GM12878 (cell line): Measurements from ENCODE around the gene MFSD6. TPM values are rescaled to one million over a fixed set of nuclear protein-coding genes. Genes with fewer than 3 reads are reported as not detected.

Experiments
- ATAC-seq: fragments of 200-7000 bp; cut with Tn5 transposase; 3 replicates; pipeline ENCODE4 v1.9.1; 2020; ENCODE audit warnings: mild to moderate bottlenecking, moderate library complexity
- BruUV-seq: library from RNA; stranded (reverse); fragments of 400-500 nt; replicated peaks from 2 replicates; lab custom pipeline; 2021; lab: Mats Ljungman, UMichigan
- CTCF ChIA-PET: fragments of 300-600 bp; sonication (Branson Sonifier 250); formaldehyde crosslinking; extraction: SDS; loops from one replicate; lab custom pipeline; 2021; ENCODE audit warnings: inconsistent platforms; lab: Yijun Ruan, JAX
- POLR2A ChIA-PET: fragments of 350-600 bp; formaldehyde crosslinking; extraction: SDS; loops from one replicate; lab custom pipeline; 2021; ENCODE audit warnings: inconsistent platforms; lab: Charles Lee
- RAD21 ChIA-PET: fragments of 300-600 bp; sonication (Branson Sonifier 250); formaldehyde crosslinking; loops from one replicate; lab custom pipeline; 2023; ENCODE audit warnings: antibody characterized with exemption; ENCODE audit not compliant: unreplicated experiment; lab: Charles Lee
- SMC1A ChIA-PET: fragments of 300-600 bp; sonication (Branson Sonifier 250); formaldehyde crosslinking; loops from one replicate; lab custom pipeline; 2023; ENCODE audit not compliant: unreplicated experiment, uncharacterized antibody; lab: Charles Lee
- DNase-seq: peaks from one replicate; pipeline ENCODE4 v3.0.0-alpha.2; 2011; ENCODE audit warnings: low read depth, low spot score
- FAIRE-seq: peaks from 3 replicates; lab custom pipeline; 2011; peaks lifted over from hg19 to GRCh38; lab: Jason Lieb, UNC
- H2AFZ ChIP-seq: 2 replicates; pipeline ENCODE4 v1.6.0; 2011; ENCODE audit warnings: low read depth, low read length, control low read depth; ENCODE audit not compliant: control insufficient read depth
- H3K27ac ChIP-seq: 2 replicates; pipeline ENCODE4 v1.5.1; 2011; ENCODE audit warnings: control low read depth; ENCODE audit not compliant: control insufficient read depth, insufficient read depth
- H3K27me3 ChIP-seq, 2 experiments: replicated peaks in 1 of 2; 2 replicates each; pipeline versions ENCODE4 v1.6.0 to v1.6.1; 2011; ENCODE audit warnings: low read length in 1 of 2; ENCODE audit not compliant: control insufficient read depth in 2 of 2, insufficient read depth in 2 of 2
- H3K36me3 ChIP-seq, 2 experiments: 2 replicates each; pipeline ENCODE4 v1.5.1; 2011; ENCODE audit warnings: low read length in 1 of 2; ENCODE audit not compliant: control insufficient read depth in 2 of 2, insufficient read depth in 2 of 2
- H3K4me1 ChIP-seq: 2 replicates; pipeline ENCODE4 v1.6.1; 2011; ENCODE audit warnings: mild to moderate bottlenecking, low read length, moderate library complexity, mixed read lengths; ENCODE audit not compliant: control insufficient read depth, insufficient read depth
- H3K4me2 ChIP-seq: 2 replicates; pipeline ENCODE4 v1.6.0; 2011; ENCODE audit warnings: control low read depth; ENCODE audit not compliant: control insufficient read depth, insufficient read depth
- H3K4me3 ChIP-seq: fragments of 200-600 bp; sonication (generic); 2 replicates; pipeline ENCODE4 v1.5.1; 2016
- H3K79me2 ChIP-seq: 2 replicates; pipeline ENCODE4 v1.6.0; 2011; ENCODE audit warnings: low read length; ENCODE audit not compliant: control insufficient read depth, insufficient read depth
- H3K9ac ChIP-seq: 2 replicates; pipeline ENCODE4 v1.8.0; 2011; ENCODE audit warnings: low read length, control low read depth, mixed read lengths; ENCODE audit not compliant: control insufficient read depth, insufficient read depth
- H3K9me3 ChIP-seq: replicated peaks from 3 replicates; pipeline ENCODE4 v1.5.1; 2011; ENCODE audit warnings: mild to moderate bottlenecking, low read length; ENCODE audit not compliant: control insufficient read depth, insufficient read depth
- H4K20me1 ChIP-seq: 2 replicates; pipeline ENCODE4 v1.6.0; 2011; ENCODE audit not compliant: control insufficient read depth, insufficient read depth
- BMI1 ChIP-seq: fragments of 450-650 bp; IDR thresholded peaks from 2 replicates; pipeline ENCODE4 v1.6.1; 2016; ENCODE audit warnings: mild to moderate bottlenecking, moderate library complexity, borderline replicate concordance
- BRCA1 ChIP-seq: IDR thresholded peaks from 2 replicates; pipeline ENCODE4 v1.6.1; 2011; ENCODE audit warnings: low read depth, low read length, improper control_type of control experiment
- HCFC1 ChIP-seq: fragments of 150-350 bp; IDR thresholded peaks from 2 replicates; pipeline ENCODE4 v1.6.1; 2014; ENCODE audit warnings: low read length
- NFIC ChIP-seq: IDR thresholded peaks from 2 replicates; pipeline ENCODE4 v1.6.1; 2012; ENCODE audit warnings: low read depth, mild to moderate bottlenecking, inconsistent platforms, low read length, moderate library complexity
- NR2F1 ChIP-seq: fragments of 450-650 bp; conservative IDR thresholded peaks from 2 replicates; pipeline ENCODE4 v1.6.1; 2017; ENCODE audit warnings: mild to moderate bottlenecking
- PAX8 ChIP-seq: fragments of 450-650 bp; IDR thresholded peaks from 2 replicates; pipeline ENCODE4 v1.6.1; 2017; ENCODE audit warnings: mild to moderate bottlenecking, moderate library complexity
- SMC3 ChIP-seq: IDR thresholded peaks from 2 replicates; pipeline ENCODE4 v1.6.1; 2011; ENCODE audit warnings: low read length, improper control_type of control experiment, borderline replicate concordance
- WGBS: methylation state at CpG from one replicate; pipeline ENCODE4 v1.1.6; 2016; ENCODE audit warnings: low lambda C conversion rate; ENCODE audit not compliant: insufficient replicate concordance, insufficient coverage; ENCODE audit errors: missing lambda C conversion rate; 5-methylcytosine and 5-hydroxymethylcytosine counted together
- in situ Hi-C: fragments of 300-500 bp; cut with MboI; formaldehyde crosslinking; loops from 9 replicates; pipeline ENCODE4 v1.14.3; 2018; ENCODE audit warnings: mixed read lengths
- intact Hi-C: fragments of 100-400 bp; cut with micrococcal nuclease; formaldehyde crosslinking; loops from one replicate; pipeline ENCODE4 v1.14.2; 2022; ENCODE audit not compliant: unreplicated experiment
- polyA plus RNA-seq, 11 experiments: library from polyadenylated mRNA; depleted of rRNA in 4 of 11; unstranded in 6 of 11; stranded (reverse) in 5 of 11; fragments of >200 nt; fragmentation: Nextera tagmentation in 4 of 11; fragmentation: Illumina TruSeq in 1 of 11; extraction: Ambion mirVana in 4 of 11; extraction: Trizol in 1 of 11; gene quantifications; 1 replicate in 1 of 11; 2 replicates in 10 of 11; pipeline versions ENCODE4 v1.2.1 to v1.2.3, GENCODE V29; 2011 to 2016; ENCODE audit warnings: inconsistent platforms in 2 of 11, missing spikeins in 2 of 11, low read depth in 1 of 11
- total RNA-seq, 4 experiments: library from RNA; depleted of rRNA in 3 of 4; stranded (reverse); fragments of >200 nt in 3 of 4; fragmentation: Illumina TruSeq in 1 of 4; extraction: Trizol in 1 of 4; gene quantifications; 2 replicates each; pipeline versions ENCODE4 v1.2.1 to v1.2.3, GENCODE V29; 2013 to 2021
- TF ChIP-seq, protein P1 (sequence below): fragments of 450-650 bp; IDR thresholded peaks from 2 replicates; pipeline ENCODE4 v1.6.1; 2017; ENCODE audit warnings: mild to moderate bottlenecking, moderate library complexity
- TF ChIP-seq, protein P2 (sequence below): IDR thresholded peaks from 2 replicates; pipeline ENCODE4 v1.6.1; 2011; ENCODE audit warnings: mild to moderate bottlenecking, low read depth, low read length, moderate library complexity; ENCODE audit not compliant: insufficient replicate concordance
- TF ChIP-seq, protein P3 (sequence below): fragments of 450-650 bp; IDR thresholded peaks from 2 replicates; pipeline ENCODE4 v1.6.1; 2017; ENCODE audit warnings: mild to moderate bottlenecking
- TF ChIP-seq, protein P4 (sequence below): IDR thresholded peaks from 2 replicates; pipeline ENCODE4 v1.6.1; 2011; ENCODE audit warnings: borderline replicate concordance, low read depth, mild to moderate bottlenecking, moderate library complexity, low read length; ENCODE audit not compliant: insufficient read depth, poor library complexity, severe bottlenecking

MFSD6 gene
- total and polyA plus RNA-seq, 10 of the 15 experiments (the other 5 are each of a cell fraction or from before 2014, with no cell fraction given): 6.7 to 42.6 (median 24.2) TPM

DNA sequence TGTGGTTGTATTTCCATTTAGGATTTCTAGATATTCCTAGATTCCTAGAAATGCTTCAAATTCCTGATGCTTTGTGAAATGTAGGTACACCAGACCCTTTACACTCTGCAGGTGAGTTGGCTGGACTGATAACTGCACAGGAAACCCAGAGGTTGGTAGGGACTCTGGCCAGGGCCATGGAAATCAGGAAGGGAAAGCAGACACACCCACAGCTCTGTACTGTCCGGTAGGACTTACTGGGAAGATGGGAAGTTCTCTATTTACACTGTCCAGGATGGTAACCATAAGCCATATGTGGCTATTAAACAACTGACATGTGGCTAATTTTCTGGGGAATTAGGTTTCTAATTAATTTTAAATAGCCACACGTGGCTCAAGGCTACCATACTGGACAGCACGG lies 94.9 kb downstream of the MFSD6 start:
- DNase-seq: no peak
- intact Hi-C loops: no loop called here
- H2AFZ ChIP-seq: no peak overlapping the region
- in situ Hi-C loops: loop anchor here (10.0 kb wide), 1 partner anchor 418 kb away; no protein-coding TSS in a partner anchor
- ChIA-PET SMC1A (interaction anchor here (1.4 to 2.0 kb wide), 4 partner anchors 15 to 176 kb away, joined by 3 to 7 read pairs (median 6); no protein-coding TSS in a partner anchor), RAD21 (no interaction called here), CTCF (interaction anchor here (1.6 to 1.7 kb wide), 2 partner anchors 12 to 14 kb away, joined by 3 to 4 read pairs; no protein-coding TSS in a partner anchor), POLR2A (no interaction called here)
- H3K4me3 ChIP-seq: no peak overlapping the region
- H3K9me3 ChIP-seq: no peaks in the 10 kb centered on the region
- no peak for FAIRE-seq
- H3K9ac ChIP-seq: no peak overlapping the region
- no peaks in the 10 kb centered on the region for H3K27me3 ChIP-seq
- no peaks in the 10 kb centered on the region for H4K20me1 ChIP-seq
- H3K27ac ChIP-seq: no peak overlapping the region
- no peaks in the 10 kb centered on the region for H3K79me2 ChIP-seq
- 96% methylated on average over 3 of the region's 3 CpGs for WGBS
- BruUV-seq: no TSS peak
- peaks cover 2 to 15% of the 10 kb centered on the region in 2 experiments for H3K36me3 ChIP-seq
- TF ChIP-seq BRCA1: no peak
- TF ChIP-seq, protein P1, sequence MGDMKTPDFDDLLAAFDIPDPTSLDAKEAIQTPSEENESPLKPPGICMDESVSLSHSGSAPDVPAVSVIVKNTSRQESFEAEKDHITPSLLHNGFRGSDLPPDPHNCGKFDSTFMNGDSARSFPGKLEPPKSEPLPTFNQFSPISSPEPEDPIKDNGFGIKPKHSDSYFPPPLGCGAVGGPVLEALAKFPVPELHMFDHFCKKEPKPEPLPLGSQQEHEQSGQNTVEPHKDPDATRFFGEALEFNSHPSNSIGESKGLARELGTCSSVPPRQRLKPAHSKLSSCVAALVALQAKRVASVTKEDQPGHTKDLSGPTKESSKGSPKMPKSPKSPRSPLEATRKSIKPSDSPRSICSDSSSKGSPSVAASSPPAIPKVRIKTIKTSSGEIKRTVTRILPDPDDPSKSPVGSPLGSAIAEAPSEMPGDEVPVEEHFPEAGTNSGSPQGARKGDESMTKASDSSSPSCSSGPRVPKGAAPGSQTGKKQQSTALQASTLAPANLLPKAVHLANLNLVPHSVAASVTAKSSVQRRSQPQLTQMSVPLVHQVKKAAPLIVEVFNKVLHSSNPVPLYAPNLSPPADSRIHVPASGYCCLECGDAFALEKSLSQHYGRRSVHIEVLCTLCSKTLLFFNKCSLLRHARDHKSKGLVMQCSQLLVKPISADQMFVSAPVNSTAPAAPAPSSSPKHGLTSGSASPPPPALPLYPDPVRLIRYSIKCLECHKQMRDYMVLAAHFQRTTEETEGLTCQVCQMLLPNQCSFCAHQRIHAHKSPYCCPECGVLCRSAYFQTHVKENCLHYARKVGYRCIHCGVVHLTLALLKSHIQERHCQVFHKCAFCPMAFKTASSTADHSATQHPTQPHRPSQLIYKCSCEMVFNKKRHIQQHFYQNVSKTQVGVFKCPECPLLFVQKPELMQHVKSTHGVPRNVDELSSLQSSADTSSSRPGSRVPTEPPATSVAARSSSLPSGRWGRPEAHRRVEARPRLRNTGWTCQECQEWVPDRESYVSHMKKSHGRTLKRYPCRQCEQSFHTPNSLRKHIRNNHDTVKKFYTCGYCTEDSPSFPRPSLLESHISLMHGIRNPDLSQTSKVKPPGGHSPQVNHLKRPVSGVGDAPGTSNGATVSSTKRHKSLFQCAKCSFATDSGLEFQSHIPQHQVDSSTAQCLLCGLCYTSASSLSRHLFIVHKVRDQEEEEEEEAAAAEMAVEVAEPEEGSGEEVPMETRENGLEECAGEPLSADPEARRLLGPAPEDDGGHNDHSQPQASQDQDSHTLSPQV: no peak
- TF ChIP-seq HCFC1: no peak
- TF ChIP-seq, protein P2, sequence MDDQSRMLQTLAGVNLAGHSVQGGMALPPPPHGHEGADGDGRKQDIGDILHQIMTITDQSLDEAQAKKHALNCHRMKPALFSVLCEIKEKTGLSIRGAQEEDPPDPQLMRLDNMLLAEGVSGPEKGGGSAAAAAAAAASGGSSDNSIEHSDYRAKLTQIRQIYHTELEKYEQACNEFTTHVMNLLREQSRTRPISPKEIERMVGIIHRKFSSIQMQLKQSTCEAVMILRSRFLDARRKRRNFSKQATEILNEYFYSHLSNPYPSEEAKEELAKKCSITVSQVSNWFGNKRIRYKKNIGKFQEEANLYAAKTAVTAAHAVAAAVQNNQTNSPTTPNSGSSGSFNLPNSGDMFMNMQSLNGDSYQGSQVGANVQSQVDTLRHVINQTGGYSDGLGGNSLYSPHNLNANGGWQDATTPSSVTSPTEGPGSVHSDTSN: no peak
- no peak for TF ChIP-seq NR2F1
- no peak for TF ChIP-seq NFIC
- TF ChIP-seq BMI1: no peak
- no peak for TF ChIP-seq PAX8
- TF ChIP-seq SMC3: no peak
- TF ChIP-seq, protein P3, sequence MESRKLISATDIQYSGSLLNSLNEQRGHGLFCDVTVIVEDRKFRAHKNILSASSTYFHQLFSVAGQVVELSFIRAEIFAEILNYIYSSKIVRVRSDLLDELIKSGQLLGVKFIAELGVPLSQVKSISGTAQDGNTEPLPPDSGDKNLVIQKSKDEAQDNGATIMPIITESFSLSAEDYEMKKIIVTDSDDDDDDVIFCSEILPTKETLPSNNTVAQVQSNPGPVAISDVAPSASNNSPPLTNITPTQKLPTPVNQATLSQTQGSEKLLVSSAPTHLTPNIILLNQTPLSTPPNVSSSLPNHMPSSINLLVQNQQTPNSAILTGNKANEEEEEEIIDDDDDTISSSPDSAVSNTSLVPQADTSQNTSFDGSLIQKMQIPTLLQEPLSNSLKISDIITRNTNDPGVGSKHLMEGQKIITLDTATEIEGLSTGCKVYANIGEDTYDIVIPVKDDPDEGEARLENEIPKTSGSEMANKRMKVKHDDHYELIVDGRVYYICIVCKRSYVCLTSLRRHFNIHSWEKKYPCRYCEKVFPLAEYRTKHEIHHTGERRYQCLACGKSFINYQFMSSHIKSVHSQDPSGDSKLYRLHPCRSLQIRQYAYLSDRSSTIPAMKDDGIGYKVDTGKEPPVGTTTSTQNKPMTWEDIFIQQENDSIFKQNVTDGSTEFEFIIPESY: no peak
- TF ChIP-seq, protein P4, sequence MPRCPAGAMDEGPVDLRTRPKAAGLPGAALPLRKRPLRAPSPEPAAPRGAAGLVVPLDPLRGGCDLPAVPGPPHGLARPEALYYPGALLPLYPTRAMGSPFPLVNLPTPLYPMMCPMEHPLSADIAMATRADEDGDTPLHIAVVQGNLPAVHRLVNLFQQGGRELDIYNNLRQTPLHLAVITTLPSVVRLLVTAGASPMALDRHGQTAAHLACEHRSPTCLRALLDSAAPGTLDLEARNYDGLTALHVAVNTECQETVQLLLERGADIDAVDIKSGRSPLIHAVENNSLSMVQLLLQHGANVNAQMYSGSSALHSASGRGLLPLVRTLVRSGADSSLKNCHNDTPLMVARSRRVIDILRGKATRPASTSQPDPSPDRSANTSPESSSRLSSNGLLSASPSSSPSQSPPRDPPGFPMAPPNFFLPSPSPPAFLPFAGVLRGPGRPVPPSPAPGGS: no peak
- no peak overlapping the region for H3K4me2 ChIP-seq
- no peaks in the 10 kb centered on the region for H3K4me1 ChIP-seq
- ATAC-seq: no peak
